Adipocyte (in vitro differentiated cells): ENCODE results near the gene CEBPE.

Experiments used
- DNase-seq: peaks from one replicate; pipeline ENCODE4 v3.0.0-alpha.2; 2015; ENCODE audit warnings: low read depth
- H3K27me3 ChIP-seq: replicated peaks from 2 replicates; pipeline ENCODE4 v1.7.0; 2013; ENCODE audit warnings: mild to moderate bottlenecking, low read length, moderate library complexity; ENCODE audit not compliant: control insufficient read depth, insufficient read depth
- H3K36me3 ChIP-seq: 2 replicates; pipeline ENCODE4 v1.7.0; 2013; ENCODE audit warnings: low read length, mild to moderate bottlenecking, moderate library complexity; ENCODE audit not compliant: control insufficient read depth, insufficient read depth, severe bottlenecking
- H3K4me1 ChIP-seq: 2 replicates; pipeline ENCODE4 v1.7.0; 2013; ENCODE audit warnings: mild to moderate bottlenecking, low read length, moderate library complexity; ENCODE audit not compliant: control insufficient read depth, insufficient read depth
- H3K4me3 ChIP-seq: 2 replicates; pipeline ENCODE4 v1.7.0; 2013; ENCODE audit warnings: mild to moderate bottlenecking, low read length, moderate library complexity
- H3K9ac ChIP-seq: 2 replicates; pipeline ENCODE4 v1.7.0; 2013; ENCODE audit warnings: mild to moderate bottlenecking, low read length, moderate library complexity
- H3K9me3 ChIP-seq: 2 replicates; pipeline ENCODE4 v1.7.0; 2013; ENCODE audit warnings: mild to moderate bottlenecking, low read length, moderate library complexity; ENCODE audit not compliant: control insufficient read depth

The CEBPE gene

DNA sequence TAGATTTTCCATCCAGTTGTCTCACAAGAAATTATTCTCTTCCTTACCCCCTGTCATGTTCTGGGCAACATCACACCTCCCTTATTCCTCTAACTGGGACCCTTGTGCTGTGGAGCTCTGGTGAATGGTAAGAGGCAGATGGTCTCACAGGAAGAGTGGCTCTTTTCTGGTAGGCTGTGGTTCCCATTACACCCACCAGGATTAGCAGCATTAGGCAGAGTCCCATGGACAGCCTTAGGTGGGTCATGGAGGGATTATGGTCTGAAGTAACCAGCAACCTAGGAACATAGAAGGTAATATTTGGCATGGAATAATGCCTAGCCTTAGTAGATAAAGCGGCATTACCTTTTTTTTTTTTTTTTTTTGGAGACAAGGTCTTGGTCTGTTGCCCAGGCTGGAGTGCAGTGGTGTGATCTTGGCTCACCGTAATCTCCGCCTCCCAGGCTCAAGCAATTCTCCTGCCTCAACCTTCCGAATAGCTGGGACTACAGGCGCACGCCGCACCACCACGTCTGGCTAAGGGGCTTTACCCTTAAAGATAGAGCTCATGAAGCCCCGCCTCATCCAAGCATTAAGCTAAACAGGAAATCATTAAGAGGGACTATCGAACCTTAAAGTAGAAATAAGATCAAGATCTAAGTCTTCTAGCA is 19.7 kb downstream of the CEBPE start:
- DNase-seq: no peak
- Histone ChIP-seq H3K27me3 (no peaks in the 10 kb centered on the region), H3K9ac (peak overlapping the region; percentile 10), H3K36me3 (peaks cover 20% of the 10 kb centered on the region), H3K9me3 (no peaks in the 10 kb centered on the region), H3K4me3 (no peak overlapping the region), H3K4me1 (peaks cover 30% of the 10 kb centered on the region)

DNA sequence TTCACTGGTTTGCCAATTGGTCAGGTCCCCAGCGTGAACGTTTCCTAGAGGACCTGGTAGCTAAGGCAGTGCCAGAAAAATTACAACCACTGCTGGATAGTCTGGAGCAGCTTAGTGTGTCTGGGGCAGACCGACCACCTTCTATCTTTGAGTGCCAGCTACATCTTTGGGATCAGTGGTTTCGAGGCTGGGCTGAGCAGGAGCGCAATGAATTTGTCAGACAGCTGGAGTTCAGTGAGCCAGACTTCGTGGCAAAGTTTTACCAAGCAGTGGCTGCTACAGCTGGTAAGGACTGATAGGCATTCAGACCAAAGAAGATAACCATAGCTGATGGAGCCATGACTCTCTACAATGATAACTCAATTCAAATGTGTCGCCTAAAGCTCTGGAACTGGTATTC is 21.3 kb downstream of the CEBPE start:
- no peaks in the 10 kb centered on the region for H3K9me3 ChIP-seq
- H3K4me3 ChIP-seq: peak overlapping the region; percentile 86
- H3K36me3 ChIP-seq: peaks cover 24% of the 10 kb centered on the region
- no peak overlapping the region for H3K9ac ChIP-seq
- H3K4me1 ChIP-seq: peaks cover 40% of the 10 kb centered on the region
- no peak for DNase-seq
- H3K27me3 ChIP-seq: no peaks in the 10 kb centered on the region

DNA sequence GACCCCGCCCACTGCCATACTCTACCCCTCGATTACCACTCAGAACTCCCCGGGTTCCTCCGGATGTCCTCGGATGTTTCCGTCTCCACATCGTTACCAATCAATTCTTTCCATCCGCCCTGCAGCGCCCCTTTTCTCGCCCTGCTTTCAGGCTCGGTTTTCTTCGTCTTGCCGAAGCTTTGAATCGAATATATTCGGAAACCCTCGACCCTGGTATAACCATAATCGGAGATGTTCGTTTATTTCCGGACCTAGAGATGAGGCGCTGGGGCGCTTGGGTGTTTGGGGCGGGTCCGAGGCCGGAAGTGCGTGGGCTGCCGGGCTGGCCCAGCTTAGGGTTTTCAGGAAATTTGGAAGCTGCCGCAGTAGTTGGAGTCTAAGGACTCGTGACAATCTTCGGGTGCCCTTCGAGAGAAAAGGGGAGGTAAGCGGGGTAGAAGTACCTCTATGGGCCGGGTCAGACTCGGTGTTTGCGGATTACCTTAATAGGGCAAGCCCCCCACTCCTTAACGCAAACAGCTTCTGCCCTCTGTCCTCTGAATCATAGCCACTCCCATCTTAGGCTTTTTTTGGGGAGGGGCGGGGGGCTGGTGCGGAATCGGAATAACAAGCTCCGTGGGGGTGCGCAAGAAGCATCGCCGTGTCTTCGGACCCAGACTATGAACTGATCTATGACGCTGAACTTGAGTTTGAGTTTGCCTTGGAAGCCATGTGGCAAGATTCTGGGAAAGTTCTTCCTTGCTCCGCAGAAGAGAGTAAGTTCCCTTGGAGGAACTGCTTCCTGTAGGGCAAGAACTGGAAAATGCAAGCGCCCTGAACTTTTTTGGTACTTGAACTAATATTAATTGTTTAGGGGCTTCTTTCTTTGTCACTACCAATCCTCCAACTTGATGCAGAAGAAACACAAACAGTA is 23.6 kb downstream of the CEBPE start, which contains the start of gene C14orf119:
Gene C14orf119, plus strand, starts transcription at position 310 of the 913 bp plus-strand sequence. CDS start 2,154 bp downstream, outside the sequence.
- Histone ChIP-seq H3K9ac (peak within 1 kb of the TSS; percentile 99), H3K4me3 (peak within 1 kb of the TSS; percentile 86), H3K4me1 (peaks cover 49% of the 10 kb centered on the region), H3K27me3 (no peaks in the 10 kb centered on the region), H3K36me3 (peaks cover 45% of the 10 kb centered on the region), H3K9me3 (no peaks in the 10 kb centered on the region)
- DNase-seq: peak; percentile 100

DNA sequence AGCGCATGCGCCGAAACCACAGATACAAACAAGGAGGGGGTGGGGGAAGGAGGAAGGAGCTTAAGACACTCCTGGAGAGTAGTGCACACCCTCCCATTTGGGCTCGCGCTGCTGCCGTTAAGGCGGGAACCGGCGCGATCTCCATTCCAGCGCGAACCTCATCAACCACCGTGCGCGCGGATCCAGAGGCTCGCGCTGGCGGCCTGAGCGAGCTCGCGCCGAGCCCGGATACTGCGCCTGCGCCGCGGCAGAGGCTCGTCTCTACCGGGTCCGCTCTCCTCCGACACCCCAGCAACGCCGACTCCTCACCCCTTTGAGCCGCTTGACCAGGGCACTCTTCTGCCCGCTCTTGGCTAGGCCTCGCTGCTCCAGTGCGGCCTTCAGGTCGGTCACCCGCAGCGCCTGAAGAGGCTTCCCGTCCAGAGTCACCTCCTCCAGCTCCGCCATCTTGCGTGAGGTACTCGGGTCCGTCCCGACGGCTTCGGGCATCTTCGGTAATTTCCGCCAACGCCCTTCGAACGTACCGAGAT is 24.3 kb downstream of the CEBPE start, which contains the start of gene ACIN1:
Gene ACIN1, minus strand, starts transcription at position 471 of the 530 bp plus-strand sequence. Its CDS starts 24 bp downstream, at position 447.
- H3K9ac ChIP-seq: peak within 1 kb of the TSS; percentile 99
- peak; percentile 92 for DNase-seq
- peak within 1 kb of the TSS; percentile 86 for H3K4me3 ChIP-seq
- peaks cover 49% of the 10 kb centered on the region for H3K4me1 ChIP-seq
- peaks cover 53% of the 10 kb centered on the region for H3K36me3 ChIP-seq
- H3K9me3 ChIP-seq: no peaks in the 10 kb centered on the region
- H3K27me3 ChIP-seq: no peaks in the 10 kb centered on the region

DNA sequence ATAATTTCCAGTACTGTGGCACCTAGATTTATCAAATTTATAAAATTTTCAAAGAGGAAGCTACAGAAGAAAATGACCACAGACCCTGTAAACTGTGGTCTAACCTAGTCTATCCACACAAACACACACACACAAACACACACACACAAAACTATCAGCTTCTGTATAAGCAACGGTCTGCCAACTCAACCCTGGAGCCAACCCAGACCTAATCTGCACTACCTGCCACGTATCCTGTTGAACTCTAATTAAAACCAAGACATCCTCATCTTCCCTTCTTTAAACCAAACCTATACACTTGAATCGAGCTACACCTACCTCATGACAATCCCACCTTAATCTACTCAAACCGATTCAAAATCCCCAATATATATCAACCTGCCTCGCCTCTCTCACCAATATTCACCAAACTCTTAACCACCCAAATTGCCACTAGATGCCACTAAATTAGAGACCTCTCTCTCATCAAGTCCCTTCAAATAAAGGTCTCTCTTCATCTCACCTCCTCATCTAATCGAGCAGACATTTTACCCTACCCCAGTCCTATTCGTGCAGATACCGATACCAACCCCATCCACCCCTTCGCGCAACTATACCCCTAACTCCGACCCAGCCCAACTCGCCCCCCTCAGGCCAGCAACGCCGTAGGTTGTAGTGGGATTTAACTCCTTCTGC is 24.9 kb downstream of the CEBPE start:
- Histone ChIP-seq H3K27me3 (no peaks in the 10 kb centered on the region), H3K4me1 (peaks cover 47% of the 10 kb centered on the region), H3K9me3 (no peaks in the 10 kb centered on the region), H3K9ac (peak overlapping the region; percentile 99), H3K36me3 (peaks cover 55% of the 10 kb centered on the region), H3K4me3 (peak overlapping the region; percentile 86)
- peak; percentile 34 for DNase-seq

DNA sequence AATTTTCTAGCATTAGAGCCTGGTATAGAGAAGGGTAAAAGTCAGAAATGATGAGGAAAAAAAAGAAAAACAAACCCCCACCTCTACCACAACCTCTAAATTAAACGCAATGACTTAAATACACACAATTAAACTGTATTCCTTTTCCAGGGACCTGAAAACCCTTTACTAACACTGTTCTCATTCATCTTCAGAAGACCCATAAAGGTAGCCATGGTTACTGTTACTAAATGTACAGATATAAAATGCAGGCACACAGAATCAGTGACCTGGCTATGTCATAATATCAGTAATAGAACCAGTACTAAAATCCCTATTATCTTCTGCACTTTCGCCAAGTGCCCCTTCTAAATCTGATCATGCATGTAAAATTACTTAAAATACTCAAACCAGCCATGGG is 25.5 kb downstream of the CEBPE start:
- Histone ChIP-seq H3K9ac (peak overlapping the region; percentile 99), H3K4me1 (peaks cover 41% of the 10 kb centered on the region), H3K36me3 (peaks cover 55% of the 10 kb centered on the region), H3K9me3 (no peaks in the 10 kb centered on the region), H3K4me3 (peak overlapping the region; percentile 86), H3K27me3 (no peaks in the 10 kb centered on the region)
- no peak for DNase-seq

DNA sequence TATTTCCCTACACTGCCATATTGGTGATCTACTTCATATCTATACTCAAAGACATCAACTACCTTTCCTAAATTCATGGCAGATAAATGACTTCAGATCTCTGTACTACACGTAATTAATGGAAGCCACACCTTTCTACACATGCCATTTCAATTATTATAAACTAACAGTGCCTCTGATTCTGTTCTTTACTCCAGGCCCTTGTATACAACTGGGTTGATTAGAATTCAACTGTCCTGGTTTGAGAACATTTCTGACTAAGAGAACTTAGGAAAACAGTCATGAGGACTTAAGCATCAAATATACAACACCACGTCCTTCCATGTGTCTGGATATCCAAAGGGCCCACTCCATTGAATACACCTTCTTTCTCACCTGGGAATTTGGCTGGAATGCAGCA is 26.0 kb downstream of the CEBPE start:
- Histone ChIP-seq H3K36me3 (peaks cover 55% of the 10 kb centered on the region), H3K4me3 (peak overlapping the region; percentile 86), H3K9ac (peak overlapping the region; percentile 99), H3K9me3 (no peaks in the 10 kb centered on the region), H3K27me3 (no peaks in the 10 kb centered on the region), H3K4me1 (peaks cover 37% of the 10 kb centered on the region)
- DNase-seq: no peak

DNA sequence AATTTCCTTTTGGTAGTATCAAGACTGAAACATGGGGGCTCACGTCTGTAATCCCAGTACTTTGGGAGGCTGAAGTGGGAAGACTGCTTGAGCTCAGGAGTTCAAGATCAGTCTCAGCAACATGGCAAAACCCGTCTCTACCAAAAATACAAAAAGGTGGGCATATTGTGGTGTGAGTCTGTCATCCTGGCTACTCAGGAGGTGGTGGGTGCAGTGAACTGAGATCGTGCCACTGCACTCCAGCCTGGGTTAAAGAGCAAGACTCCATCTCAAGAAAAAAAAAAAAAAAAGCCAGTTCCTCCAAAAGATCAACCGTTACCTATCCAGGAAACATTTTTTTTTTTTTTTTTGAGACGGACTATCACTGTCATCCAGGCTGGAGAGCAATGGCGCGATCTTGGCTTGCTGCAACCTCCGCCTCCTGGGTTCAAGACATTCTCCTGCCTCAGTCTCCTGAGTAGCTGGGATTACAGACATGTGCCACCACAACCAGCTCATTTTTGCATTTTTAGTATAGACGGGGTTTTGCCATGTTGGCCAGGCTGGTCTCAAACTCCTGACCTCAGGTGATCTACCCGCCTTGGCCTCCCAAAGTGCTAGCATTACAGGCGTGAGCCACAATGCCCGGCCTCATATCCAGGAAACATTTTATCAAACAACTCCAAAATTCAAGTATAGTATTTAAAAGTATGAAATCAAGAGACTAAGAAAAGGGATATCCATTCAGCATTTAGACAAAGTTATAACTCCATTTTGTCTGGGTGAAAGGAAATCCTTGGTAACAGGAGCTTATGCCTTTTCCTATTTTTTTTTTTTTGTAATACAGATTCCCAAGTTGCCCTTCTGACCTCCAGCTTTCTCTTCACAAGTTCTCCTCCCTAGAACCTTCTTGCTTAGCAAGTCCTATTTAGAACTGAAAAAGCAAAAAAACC is 27.5 kb downstream of the CEBPE start:
- Histone ChIP-seq H3K36me3 (peaks cover 64% of the 10 kb centered on the region), H3K4me1 (peaks cover 21% of the 10 kb centered on the region), H3K4me3 (no peak overlapping the region), H3K9ac (no peak overlapping the region), H3K9me3 (no peaks in the 10 kb centered on the region), H3K27me3 (no peaks in the 10 kb centered on the region)
- DNase-seq: no peak

DNA sequence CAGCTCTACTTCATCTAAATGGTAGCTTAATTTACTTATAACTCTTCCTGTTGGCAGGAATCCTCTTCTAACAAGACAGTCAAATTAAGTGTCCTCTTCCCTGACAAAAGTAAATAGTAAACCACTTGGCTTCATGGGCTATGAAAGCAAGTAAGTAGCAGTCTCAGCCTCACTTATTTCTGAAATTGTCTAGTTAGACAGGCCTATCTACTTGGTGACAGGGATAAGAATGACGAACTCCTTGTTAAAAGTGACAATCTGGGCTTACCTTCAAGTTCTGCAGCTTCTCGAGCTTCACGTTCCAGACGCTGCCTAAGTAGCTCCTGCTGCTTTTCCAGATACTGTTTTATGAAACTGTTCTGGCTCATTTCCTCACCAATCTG is 28.8 kb downstream of the CEBPE start:
- peak overlapping the region; percentile 1 for H3K9ac ChIP-seq
- H3K27me3 ChIP-seq: no peaks in the 10 kb centered on the region
- H3K9me3 ChIP-seq: no peaks in the 10 kb centered on the region
- peaks cover 77% of the 10 kb centered on the region for H3K36me3 ChIP-seq
- no peak overlapping the region for H3K4me3 ChIP-seq
- peaks cover 30% of the 10 kb centered on the region for H3K4me1 ChIP-seq
- DNase-seq: no peak

DNA sequence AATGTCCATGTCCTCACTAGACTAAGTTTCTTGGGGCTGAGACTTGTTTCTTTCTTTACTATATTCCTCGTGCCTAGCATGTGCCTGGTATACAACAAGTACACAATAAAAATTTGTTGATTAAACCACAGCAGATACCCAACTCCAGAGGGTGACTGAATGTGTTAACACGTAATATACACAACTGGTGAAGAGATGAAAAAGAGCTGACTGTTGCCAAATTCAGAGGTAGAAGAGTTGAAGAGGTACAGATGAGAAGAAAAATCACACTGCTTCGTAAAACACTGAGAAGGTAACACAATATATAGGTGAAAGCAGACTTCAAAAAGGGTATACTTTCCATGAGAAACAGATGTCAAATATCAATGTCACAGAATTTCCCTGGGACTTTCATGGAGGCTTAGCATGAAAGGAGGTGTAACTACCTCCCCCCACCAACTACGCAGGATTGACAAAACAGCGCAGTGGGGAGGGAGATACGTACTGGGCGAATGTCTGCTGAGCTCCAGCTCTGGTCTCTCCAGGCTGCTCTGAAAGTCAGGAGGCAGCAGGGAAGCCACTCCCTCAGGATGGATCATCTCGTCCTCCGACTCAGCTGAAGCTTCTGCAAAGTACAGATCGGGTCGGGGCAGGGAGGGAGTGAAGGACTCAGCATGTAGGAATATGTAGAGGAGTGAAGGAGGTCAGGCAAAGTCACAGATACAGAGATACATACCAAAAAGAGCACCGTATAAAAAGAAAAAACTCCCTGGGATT is 29.4 kb downstream of the CEBPE start:
- Histone ChIP-seq H3K4me3 (no peak overlapping the region), H3K36me3 (peaks cover 82% of the 10 kb centered on the region)

More for the DNA sequence above, 29.4 kb downstream of the CEBPE start:
- Histone ChIP-seq H3K27me3 (no peaks in the 10 kb centered on the region), H3K4me1 (peaks cover 35% of the 10 kb centered on the region), H3K9ac (no peak overlapping the region), H3K9me3 (no peaks in the 10 kb centered on the region)
- DNase-seq: no peak
